Measurements from ENCODE around the gene NDP. TPM values are rescaled to one million over a fixed set of nuclear protein-coding genes. Genes with fewer than 3 reads are reported as not detected.

NDP gene
- total RNA-seq, 1 donor from 2014 or later: 1.1 TPM

Other genes with a start within 250 kb of the NDP start
- gene MAOB, start 90.9 kb downstream of the NDP start, total RNA-seq: 3.2 TPM

Data from tongue (tissue), 1 donor.